ENCODE measurements around the gene MGAT4A. TPM values are rescaled to one million over a fixed set of nuclear protein-coding genes. Genes with fewer than 3 reads are reported as not detected.

MGAT4A gene
- total and polyA plus RNA-seq, 2 experiments from 2014 or later = 4.1 to 5.8 TPM

DNA sequence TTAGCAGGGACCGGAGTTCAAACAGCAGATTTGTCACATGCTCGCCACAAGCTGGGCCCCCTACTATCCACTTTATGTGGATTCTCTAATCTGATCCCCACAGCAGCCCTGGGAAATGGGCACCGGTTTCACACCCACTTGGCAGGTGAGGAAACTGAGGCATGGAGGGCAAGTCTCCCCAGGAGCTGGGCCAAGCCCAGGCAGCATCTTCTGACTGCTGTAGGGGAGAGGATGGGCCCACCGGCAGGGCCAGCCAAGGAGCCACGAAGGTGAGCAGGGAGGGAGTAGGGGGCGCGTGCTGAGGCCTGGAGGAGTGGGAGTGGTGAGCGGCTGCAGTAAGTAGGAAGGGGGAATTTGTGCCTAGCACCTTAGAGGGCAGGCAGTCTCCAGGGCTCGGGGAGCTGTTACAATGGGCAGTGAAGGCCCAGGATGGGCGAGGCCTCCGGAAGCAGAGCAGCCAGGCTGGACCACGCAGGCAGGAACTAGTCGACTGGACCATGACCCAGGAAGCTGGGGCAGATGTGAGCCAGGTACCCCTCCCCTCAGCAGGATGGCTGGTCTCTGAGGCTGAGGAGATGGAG is 159.7 kb downstream of the MGAT4A start:
- H3K27ac ChIP-seq = no peak overlapping the region
- H3K4me1 ChIP-seq (ENCODE audit: low read depth) = no peaks in the 10 kb centered on the region
- no peak overlapping the region for H3K4me3 ChIP-seq
- DNase-seq (ENCODE audit: low read depth in 1 of 2, low spot score in 1 of 2) = no peak
- H3K27me3 ChIP-seq = no peaks in the 10 kb centered on the region
- H3K36me3 ChIP-seq = no peaks in the 10 kb centered on the region
- no peaks in the 10 kb centered on the region for H3K9me3 ChIP-seq (ENCODE audit: low read depth)
- TF ChIP-seq, protein P1, sequence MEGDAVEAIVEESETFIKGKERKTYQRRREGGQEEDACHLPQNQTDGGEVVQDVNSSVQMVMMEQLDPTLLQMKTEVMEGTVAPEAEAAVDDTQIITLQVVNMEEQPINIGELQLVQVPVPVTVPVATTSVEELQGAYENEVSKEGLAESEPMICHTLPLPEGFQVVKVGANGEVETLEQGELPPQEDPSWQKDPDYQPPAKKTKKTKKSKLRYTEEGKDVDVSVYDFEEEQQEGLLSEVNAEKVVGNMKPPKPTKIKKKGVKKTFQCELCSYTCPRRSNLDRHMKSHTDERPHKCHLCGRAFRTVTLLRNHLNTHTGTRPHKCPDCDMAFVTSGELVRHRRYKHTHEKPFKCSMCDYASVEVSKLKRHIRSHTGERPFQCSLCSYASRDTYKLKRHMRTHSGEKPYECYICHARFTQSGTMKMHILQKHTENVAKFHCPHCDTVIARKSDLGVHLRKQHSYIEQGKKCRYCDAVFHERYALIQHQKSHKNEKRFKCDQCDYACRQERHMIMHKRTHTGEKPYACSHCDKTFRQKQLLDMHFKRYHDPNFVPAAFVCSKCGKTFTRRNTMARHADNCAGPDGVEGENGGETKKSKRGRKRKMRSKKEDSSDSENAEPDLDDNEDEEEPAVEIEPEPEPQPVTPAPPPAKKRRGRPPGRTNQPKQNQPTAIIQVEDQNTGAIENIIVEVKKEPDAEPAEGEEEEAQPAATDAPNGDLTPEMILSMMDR (IDR thresholded peaks at IDR 0.05; ENCODE audit: low read depth, low read length) = no peak

DNA sequence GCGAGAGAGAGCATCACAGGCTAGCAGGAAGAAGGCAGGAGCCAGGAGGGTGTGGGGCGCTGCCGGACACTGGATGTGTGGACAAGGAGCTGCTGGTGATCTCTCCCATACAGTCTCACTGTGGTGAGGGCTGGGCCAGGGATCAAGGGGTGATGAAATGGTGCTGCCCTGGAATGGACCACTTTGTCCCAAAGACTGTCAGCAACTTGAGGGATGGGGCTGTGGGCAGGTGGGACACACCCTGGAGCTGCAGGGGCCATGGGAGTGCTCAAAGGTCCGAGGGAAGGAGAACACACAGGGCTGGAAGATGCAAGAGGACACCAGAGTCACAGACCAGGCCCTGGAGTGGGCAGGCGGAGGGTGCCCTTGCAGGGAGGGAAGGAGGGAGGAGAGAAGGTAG is 160.6 kb downstream of the MGAT4A start:
- H3K36me3 ChIP-seq = no peaks in the 10 kb centered on the region
- no peak overlapping the region for H3K4me3 ChIP-seq
- no peak for DNase-seq (ENCODE audit: low read depth in 1 of 2, low spot score in 1 of 2)
- H3K9me3 ChIP-seq (ENCODE audit: low read depth) = no peaks in the 10 kb centered on the region
- H3K27ac ChIP-seq = no peak overlapping the region
- no peaks in the 10 kb centered on the region for H3K4me1 ChIP-seq (ENCODE audit: low read depth)
- TF ChIP-seq, protein P1 (IDR thresholded peaks at IDR 0.05; ENCODE audit: low read depth, low read length) = no peak
- H3K27me3 ChIP-seq = no peaks in the 10 kb centered on the region

DNA sequence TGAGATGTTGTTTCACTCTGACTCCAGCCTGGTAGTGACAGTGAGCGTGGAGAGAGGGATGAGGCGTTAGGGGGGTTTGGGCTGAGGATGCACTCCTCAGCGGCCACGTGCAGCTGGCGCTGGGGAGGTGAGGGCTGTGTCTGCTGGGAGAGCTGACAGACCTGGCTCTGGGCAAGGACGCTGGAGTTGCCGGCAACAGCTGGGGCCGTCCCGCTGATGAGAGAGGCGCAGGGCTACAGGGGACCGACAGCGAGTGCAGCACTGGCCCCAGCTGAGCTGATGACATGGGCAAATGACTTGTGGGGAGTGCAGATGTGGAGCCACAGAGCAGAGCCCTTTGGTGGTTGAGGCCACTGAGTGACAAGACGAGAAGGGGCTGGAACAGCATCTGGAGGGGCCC is 161.0 kb downstream of the MGAT4A start:
- no peak for DNase-seq (ENCODE audit: low read depth in 1 of 2, low spot score in 1 of 2)
- H3K9me3 ChIP-seq (ENCODE audit: low read depth) = no peaks in the 10 kb centered on the region
- TF ChIP-seq, protein P1 (IDR thresholded peaks at IDR 0.05; ENCODE audit: low read depth, low read length) = no peak
- no peak overlapping the region for H3K27ac ChIP-seq
- no peaks in the 10 kb centered on the region for H3K36me3 ChIP-seq
- H3K4me3 ChIP-seq = no peak overlapping the region
- H3K4me1 ChIP-seq (ENCODE audit: low read depth) = no peaks in the 10 kb centered on the region
- H3K27me3 ChIP-seq = no peaks in the 10 kb centered on the region

DNA sequence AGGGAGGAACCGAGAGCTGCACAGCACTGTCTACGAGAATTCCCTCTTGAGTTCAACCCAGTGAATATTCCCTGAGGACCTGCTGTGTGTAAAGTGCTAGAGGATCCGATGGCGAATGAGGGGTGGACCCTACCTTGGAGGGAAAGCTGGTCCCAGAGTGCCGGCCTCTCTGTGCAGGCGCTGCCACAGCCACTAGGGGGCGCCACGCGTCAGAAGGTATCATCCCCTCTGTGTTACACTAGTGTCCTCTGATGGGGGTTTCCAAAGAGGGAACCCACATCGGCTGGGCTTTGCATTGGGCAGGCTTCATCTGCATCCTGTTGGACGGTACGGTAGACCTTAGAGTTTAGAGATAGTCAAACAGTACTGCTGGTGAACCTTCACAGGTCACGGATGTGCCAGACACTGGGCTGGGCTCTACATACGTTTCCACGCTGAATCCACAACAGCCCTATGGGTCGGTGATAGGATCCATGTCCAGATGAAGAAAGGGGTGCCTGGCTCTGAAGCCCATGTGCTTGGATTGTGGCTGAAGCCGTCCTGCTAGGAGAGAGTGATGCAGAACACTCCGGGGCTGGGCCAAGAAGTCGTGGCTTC is 161.6 kb downstream of the MGAT4A start:
- no peaks in the 10 kb centered on the region for H3K27me3 ChIP-seq
- peak; percentile 24 to 40 for DNase-seq (ENCODE audit: low read depth in 1 of 2, low spot score in 1 of 2)
- TF ChIP-seq, protein P1 (IDR thresholded peaks at IDR 0.05; ENCODE audit: low read depth, low read length) = peak; percentile 85
- H3K36me3 ChIP-seq = no peaks in the 10 kb centered on the region
- no peaks in the 10 kb centered on the region for H3K9me3 ChIP-seq (ENCODE audit: low read depth)
- H3K4me3 ChIP-seq = no peak overlapping the region
- no peaks in the 10 kb centered on the region for H3K4me1 ChIP-seq (ENCODE audit: low read depth)
- H3K27ac ChIP-seq = no peak overlapping the region

Other genes with a start within 250 kb of the MGAT4A start
- gene COA5, start 122.6 kb downstream of the MGAT4A start, total RNA-seq = 64.0 and 78.5 TPM in 2 replicates
- gene COA5, start 122.6 kb downstream of the MGAT4A start, polyA plus RNA-seq = 85.4 and 88.8 TPM in 2 replicates
- gene UNC50, start 122.5 kb downstream of the MGAT4A start, total RNA-seq = 35.0 and 37.9 TPM in 2 replicates
- 53.7 and 60.8 TPM in 2 replicates for gene UNC50, start 122.5 kb downstream of the MGAT4A start, polyA plus RNA-seq
- 0.04 and 0.06 TPM in 2 replicates for gene CRACDL, start 205.1 kb upstream of the MGAT4A start, total RNA-seq
- gene CRACDL, start 205.1 kb upstream of the MGAT4A start, polyA plus RNA-seq = 0.32 TPM in 1 of 2 replicates, not detected in the other